ENCODE data around the gene KRTAP9-9. TPM values are rescaled to one million over a fixed set of nuclear protein-coding genes. Genes with fewer than 3 reads are reported as not detected.

The KRTAP9-9 gene
- total RNA-seq, 1 donor from 2014 or later, result not detected

- Histone ChIP-seq H3K27me3 (ENCODE audit: low read depth) (no peaks in the 10 kb centered on the region), H3K4me1 (no peaks in the 10 kb centered on the region), H3K27ac (no peak overlapping the region), H3K9me3 (no peaks in the 10 kb centered on the region), H3K36me3 (no peaks in the 10 kb centered on the region), H3K4me3 (no peak overlapping the region)
- no peak for TF ChIP-seq CTCF (IDR thresholded peaks at IDR 0.05)
- intact Hi-C loops (cut with DNase I), result no loop called here
- DNase-seq (no peak), ATAC-seq (no peak)
Observed at GRCh38 chr17:41284043-41284442, 28.9 kb downstream of the KRTAP9-9 start.

GRCh38 chr17:41284546-41284945, 29.4 kb downstream of the KRTAP9-9 start:
- intact Hi-C loops (cut with DNase I), result no loop called here
- Histone ChIP-seq H3K4me1 (no peaks in the 10 kb centered on the region), H3K36me3 (no peaks in the 10 kb centered on the region), H3K9me3 (no peaks in the 10 kb centered on the region), H3K27ac (no peak overlapping the region), H3K27me3 (ENCODE audit: low read depth) (no peaks in the 10 kb centered on the region), H3K4me3 (no peak overlapping the region)
- DNase-seq (no peak), ATAC-seq (no peak)
- TF ChIP-seq CTCF (IDR thresholded peaks at IDR 0.05), result no peak

DNA sequence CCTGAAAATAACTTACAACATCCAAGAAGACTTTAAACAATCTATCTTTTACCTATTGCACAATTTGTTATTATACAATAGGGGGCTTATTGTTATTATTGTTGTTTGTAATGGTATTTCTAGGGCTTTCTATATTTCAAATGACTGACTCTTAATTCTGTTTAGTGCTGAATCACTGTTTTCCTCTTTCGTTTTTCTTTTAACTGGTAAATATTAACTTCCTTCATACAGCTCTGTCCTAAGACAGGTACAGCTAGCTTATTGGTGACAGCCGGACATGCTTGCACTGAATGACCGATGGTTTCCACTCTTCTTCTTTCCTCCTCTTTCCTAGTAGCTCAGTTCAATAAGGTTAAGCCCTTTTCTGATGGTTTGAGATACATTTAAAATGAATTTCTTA, 31.9 kb downstream of the KRTAP9-9 start:
- no peak overlapping the region for H3K4me3 ChIP-seq
- no peaks in the 10 kb centered on the region for H3K9me3 ChIP-seq
- no peaks in the 10 kb centered on the region for H3K27me3 ChIP-seq (ENCODE audit: low read depth)
- DNase-seq (no peak), ATAC-seq (no peak)
- H3K4me1 ChIP-seq, result no peaks in the 10 kb centered on the region
- intact Hi-C loops (cut with DNase I), result no loop called here
- no peak for TF ChIP-seq CTCF (IDR thresholded peaks at IDR 0.05)
- no peak overlapping the region for H3K27ac ChIP-seq
- H3K36me3 ChIP-seq, result no peaks in the 10 kb centered on the region

DNA sequence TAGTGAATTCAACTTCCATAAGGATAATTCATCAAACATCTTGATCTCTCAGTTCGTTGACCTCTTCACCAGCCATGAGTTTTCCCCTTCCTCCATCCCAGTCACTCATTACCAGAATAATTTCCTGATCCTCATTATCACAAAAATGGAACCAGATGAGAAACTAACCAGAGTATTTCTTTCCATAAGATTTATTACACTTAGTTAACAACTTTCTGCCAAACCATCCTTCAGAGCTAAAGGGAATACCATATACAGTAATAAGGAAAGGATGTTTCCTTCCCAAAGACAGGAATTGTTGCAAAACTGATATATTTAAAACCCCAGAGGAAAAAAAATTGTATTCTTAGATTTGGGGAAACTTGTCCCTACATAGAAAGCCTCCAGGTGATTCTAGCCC, 38.8 kb downstream of the KRTAP9-9 start:
- Histone ChIP-seq H3K9me3 (no peaks in the 10 kb centered on the region), H3K4me3 (no peak overlapping the region), H3K4me1 (no peaks in the 10 kb centered on the region), H3K36me3 (no peaks in the 10 kb centered on the region), H3K27ac (no peak overlapping the region), H3K27me3 (ENCODE audit: low read depth) (no peaks in the 10 kb centered on the region)
- TF ChIP-seq CTCF (IDR thresholded peaks at IDR 0.05), result no peak
- DNase-seq (no peak), ATAC-seq (no peak)
- intact Hi-C loops (cut with DNase I), result no loop called here

GRCh38 chr17:41296846-41297245, 41.7 kb downstream of the KRTAP9-9 start:
- Histone ChIP-seq H3K4me1 (no peaks in the 10 kb centered on the region), H3K27me3 (ENCODE audit: low read depth) (no peaks in the 10 kb centered on the region), H3K36me3 (no peaks in the 10 kb centered on the region), H3K9me3 (no peaks in the 10 kb centered on the region), H3K27ac (no peak overlapping the region), H3K4me3 (no peak overlapping the region)
- DNase-seq (no peak), ATAC-seq (no peak)
- intact Hi-C loops (cut with DNase I), result no loop called here
- TF ChIP-seq CTCF (IDR thresholded peaks at IDR 0.05), result no peak
